Stimulated activated CD4-positive, alpha-beta T cell treated with anti-CD3 and anti-CD28 coated beads, Interleukin-15, amount 100 ng/mL, for 24 hours (primary cell): ENCODE results near the gene ADRB1.

Experiments
- DNase-seq: peaks from one replicate; pipeline ENCODE4 v3.0.0-alpha.2; 2020

The ADRB1 gene

GRCh38 chr10:114026189-114027040 is 17.3 kb upstream of the ADRB1 start:
- DNase-seq, result no peak

- no peak for DNase-seq
These were observed 16.6 kb upstream of the ADRB1 start for GRCh38 chr10:114027041-114027394.

GRCh38 chr10:114027951-114028350 is 15.7 kb upstream of the ADRB1 start:
- DNase-seq, result no peak

- DNase-seq, result no peak
These were observed 15.2 kb upstream of the ADRB1 start for GRCh38 chr10:114028425-114028824.

GRCh38 chr10:114029655-114030054 is 14.0 kb upstream of the ADRB1 start:
- no peak for DNase-seq

GRCh38 chr10:114030140-114030539 is 13.5 kb upstream of the ADRB1 start:
- no peak for DNase-seq

GRCh38 chr10:114031073-114031972 is 12.3 kb upstream of the ADRB1 start:
- DNase-seq, result no peak

- DNase-seq, result no peak
These were observed 10.1 kb upstream of the ADRB1 start for GRCh38 chr10:114033566-114033965.

- DNase-seq, result no peak
These were observed 8.6 kb upstream of the ADRB1 start for GRCh38 chr10:114034923-114035645.

- DNase-seq, result no peak
These were observed 7.9 kb upstream of the ADRB1 start for GRCh38 chr10:114035791-114036190.

- DNase-seq, result no peak
These were observed 4.8 kb upstream of the ADRB1 start for GRCh38 chr10:114038819-114039218.

- DNase-seq, result no peak
These were observed 2.5 kb upstream of the ADRB1 start for GRCh38 chr10:114041166-114041565.

GRCh38 chr10:114042895-114043531 is 653 bp upstream of the ADRB1 start:
- peak; percentile 31 for DNase-seq

GRCh38 chr10:114044247-114045135 is 825 bp downstream of the ADRB1 start:
- DNase-seq, result peak; percentile 14

- peak; percentile 36 for DNase-seq
These were observed 1.7 kb downstream of the ADRB1 start for GRCh38 chr10:114045136-114046086.

- DNase-seq, result no peak
These were observed 2.4 kb downstream of the ADRB1 start for GRCh38 chr10:114046087-114046458.

GRCh38 chr10:114048472-114048871 is 4.8 kb downstream of the ADRB1 start:
- DNase-seq, result no peak

GRCh38 chr10:114051714-114052113 is 8.0 kb downstream of the ADRB1 start:
- DNase-seq, result no peak

- no peak for DNase-seq
These were observed 8.6 kb downstream of the ADRB1 start for GRCh38 chr10:114052255-114052654.

GRCh38 chr10:114053946-114054345 is 10.3 kb downstream of the ADRB1 start:
- no peak for DNase-seq

- DNase-seq, result no peak
These were observed 14.2 kb downstream of the ADRB1 start for GRCh38 chr10:114057855-114058254.
